Left lobe of liver (tissue), 2 donors: ENCODE results near the gene OR4B1. TPM values are rescaled to one million over a fixed set of nuclear protein-coding genes. Genes with fewer than 3 reads are reported as not detected.
A peak's percentile ranks its signal among the peaks of the same experiment; 100 is the strongest.
"Not testable (repeated sequence)": the region's sequence is repeated elsewhere in the genome, so short reads cannot be mapped to it uniquely, and the experiment has no call there.

Source experiments
- ATAC-seq: fragments of 200-7000 bp; cut with Tn5 transposase; one replicate; pipeline ENCODE4 v1.9.1; 2020; ENCODE audit warnings: mild to moderate bottlenecking, moderate library complexity
- DNase-seq: peaks from one replicate; pipeline ENCODE4 v3.0.0-alpha.2; 2020; ENCODE audit warnings: low spot score
- total RNA-seq: library from RNA; stranded (reverse); gene quantifications from one replicate; pipeline ENCODE4 v1.2.1, GENCODE V29; 2021
- donor health status: DM: no; HTN: no; CAD: no; lungs with moderate emphysema.
- donor health status: DM: no; HTN: yes; CAD: no.

The OR4B1 gene
- total RNA-seq = not detected

GRCh38 chr11:48216510-48216909, at the start of gene OR4B1:
Gene OR4B1 (plus strand): TSS chr11:48216810. CDS start chr11:48216810, 0 bp downstream.
- no peak for ATAC-seq
- no peak for DNase-seq

GRCh38 chr11:48167380-48167779, 49.2 kb upstream of the OR4B1 start:
- no peak for DNase-seq
- no peak for ATAC-seq

GRCh38 chr11:48168815-48169214, 47.8 kb upstream of the OR4B1 start:
- DNase-seq = no peak

GRCh38 chr11:48169259-48169658, 47.4 kb upstream of the OR4B1 start:
- ATAC-seq = no peak
- DNase-seq = no peak

More at GRCh38 chr11:48168815-48169214, 47.8 kb upstream of the OR4B1 start:
- ATAC-seq = no peak

- no peak for DNase-seq
Measured at GRCh38 chr11:48169717-48170116, 46.9 kb upstream of the OR4B1 start.

GRCh38 chr11:48170241-48171233, 46.1 kb upstream of the OR4B1 start:
- ATAC-seq (no peak), DNase-seq (no peak)

More at GRCh38 chr11:48169717-48170116, 46.9 kb upstream of the OR4B1 start:
- ATAC-seq = no peak

GRCh38 chr11:48172818-48173609, 43.6 kb upstream of the OR4B1 start:
- ATAC-seq (peak; percentile 95), DNase-seq (peak; percentile 60)

- ATAC-seq = no peak
- no peak for DNase-seq
Measured at GRCh38 chr11:48177661-48178060, 38.9 kb upstream of the OR4B1 start.

- no peak for ATAC-seq
- no peak for DNase-seq
Measured at GRCh38 chr11:48180627-48181026, 36.0 kb upstream of the OR4B1 start.

- DNase-seq = no peak
- ATAC-seq = no peak
Measured at GRCh38 chr11:48182860-48183526, 33.6 kb upstream of the OR4B1 start.

GRCh38 chr11:48184452-48184851, 32.2 kb upstream of the OR4B1 start:
- DNase-seq (no peak), ATAC-seq (no peak)

- not testable (repeated sequence) for ATAC-seq, DNase-seq
Measured at GRCh38 chr11:48190906-48191654, 25.5 kb upstream of the OR4B1 start.

- ATAC-seq = no peak
- DNase-seq = no peak
Measured at GRCh38 chr11:48193876-48194275, 22.7 kb upstream of the OR4B1 start.

GRCh38 chr11:48207881-48208280, 8.7 kb upstream of the OR4B1 start:
- DNase-seq (no peak), ATAC-seq (no peak)

GRCh38 chr11:48210052-48210451, 6.6 kb upstream of the OR4B1 start:
- ATAC-seq (no peak), DNase-seq (no peak)

- ATAC-seq (no peak), DNase-seq (no peak)
Measured at GRCh38 chr11:48228761-48229160, 12.2 kb downstream of the OR4B1 start.

- DNase-seq, ATAC-seq: not testable (repeated sequence)
Measured at GRCh38 chr11:48230057-48230456, 13.4 kb downstream of the OR4B1 start.

GRCh38 chr11:48237727-48238126, 21.1 kb downstream of the OR4B1 start:
- no peak for DNase-seq
- ATAC-seq = no peak

GRCh38 chr11:48242501-48242900, 25.9 kb downstream of the OR4B1 start:
- DNase-seq = no peak
- ATAC-seq = no peak

GRCh38 chr11:48244804-48245203, 28.2 kb downstream of the OR4B1 start, which contains the start of gene OR4X2:
Gene OR4X2 (plus strand): TSS chr11:48245104. CDS start chr11:48245104, 0 bp downstream.
- DNase-seq (no peak), ATAC-seq (no peak)
